Measurements from ENCODE around the gene C21orf58. TPM values are rescaled to one million over a fixed set of nuclear protein-coding genes. Genes with fewer than 3 reads are reported as not detected.

The C21orf58 gene
- total RNA-seq, 2 donors from 2014 or later: 19.6 to 37.4 TPM

DNA sequence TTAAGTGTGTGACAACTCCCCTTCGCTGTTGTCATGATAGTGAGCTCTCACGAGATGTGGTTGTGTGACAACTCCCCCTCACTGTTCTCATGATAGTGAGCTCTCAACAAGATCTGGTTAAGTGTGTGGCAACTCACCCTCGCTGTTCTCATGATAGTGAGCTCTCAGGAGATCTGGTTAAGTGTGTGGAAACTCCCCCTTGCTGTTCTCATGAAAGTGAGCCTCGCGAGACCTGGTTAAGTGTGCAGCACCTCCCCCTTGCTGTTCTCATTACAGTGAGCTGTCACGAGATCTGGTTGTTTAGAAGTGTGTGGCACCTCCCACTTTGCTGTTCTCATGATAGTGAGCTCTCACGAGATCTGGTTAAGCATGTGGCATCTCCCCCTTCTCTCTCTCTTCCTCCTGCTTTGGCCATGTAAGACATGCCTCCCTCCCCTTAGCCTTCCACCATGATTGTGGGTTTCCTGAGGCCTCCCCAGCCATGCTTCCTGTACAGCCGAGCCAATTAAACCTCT lies 70.0 kb downstream of the C21orf58 start:
- Histone ChIP-seq H3K4me1 (ENCODE audit: control insufficient read depth, insufficient read depth, low read length) (no peaks in the 10 kb centered on the region), H3K9ac (ENCODE audit: extremely low read depth, low read length, poor library complexity, severe bottlenecking) (no peak overlapping the region), H3K9me3 (ENCODE audit: control insufficient read depth, low read length) (no peaks in the 10 kb centered on the region), H3K27me3 (ENCODE audit: control insufficient read depth, insufficient read depth, low read length, poor library complexity, severe bottlenecking) (no peaks in the 10 kb centered on the region), H3K36me3 (ENCODE audit: control insufficient read depth, insufficient read depth, low read length) (peaks cover 92% of the 10 kb centered on the region), H3K27ac (ENCODE audit: low read depth, low read length) (no peak overlapping the region), H3K4me3 (ENCODE audit: low read length) (no peak overlapping the region)
- DNase-seq: no peak
- H3K36me3 Mint-ChIP-seq (ENCODE audit: low read depth): peaks cover 88% of the 10 kb centered on the region
- TF ChIP-seq CTCF (conservative IDR thresholded peaks at IDR 0.05): no peak
- no peak overlapping the region for H3K4me3 Mint-ChIP-seq
- no peaks in the 10 kb centered on the region for H3K9me3 Mint-ChIP-seq
- no peaks in the 10 kb centered on the region for H3K4me1 Mint-ChIP-seq
- WGBS, 2 experiments (ENCODE audit: insufficient coverage in 1 of 2, insufficient read length in 1 of 2): 89% methylated on average over 7 to 8 of the region's 8 CpGs
- no peaks in the 10 kb centered on the region for H3K27me3 Mint-ChIP-seq (ENCODE audit: insufficient read depth)
- H3K27ac Mint-ChIP-seq: peak overlapping the region; percentile 65

DNA sequence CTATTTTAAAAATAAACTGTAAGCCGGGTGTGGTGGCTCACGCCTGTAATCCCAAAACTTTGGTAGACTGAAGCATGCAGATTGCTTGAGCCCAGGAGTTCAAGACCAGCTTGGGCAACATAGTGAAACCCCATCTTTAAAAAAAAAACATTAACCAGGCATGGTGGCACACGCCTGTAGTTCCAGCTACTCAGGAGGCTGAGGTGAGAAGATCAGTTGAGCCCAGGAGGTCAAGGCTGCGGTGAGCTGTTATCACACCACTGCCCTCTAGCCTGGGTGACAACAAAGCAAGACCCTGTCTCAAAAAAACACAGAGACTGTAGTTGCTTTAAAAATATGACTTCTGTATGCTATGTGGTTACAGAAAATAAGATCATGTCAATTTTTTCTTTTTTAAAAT lies 70.8 kb downstream of the C21orf58 start:
- Mint-ChIP-seq H3K4me3 (no peak overlapping the region), H3K36me3 (ENCODE audit: low read depth) (peaks cover 87% of the 10 kb centered on the region), H3K27me3 (ENCODE audit: insufficient read depth) (no peaks in the 10 kb centered on the region), H3K4me1 (no peaks in the 10 kb centered on the region), H3K27ac (no peak overlapping the region), H3K9me3 (no peaks in the 10 kb centered on the region)
- Histone ChIP-seq H3K27me3 (ENCODE audit: control insufficient read depth, insufficient read depth, low read length, poor library complexity, severe bottlenecking) (no peaks in the 10 kb centered on the region), H3K9ac (ENCODE audit: extremely low read depth, low read length, poor library complexity, severe bottlenecking) (no peak overlapping the region), H3K4me3 (ENCODE audit: low read length) (no peak overlapping the region), H3K9me3 (ENCODE audit: control insufficient read depth, low read length) (no peaks in the 10 kb centered on the region), H3K4me1 (ENCODE audit: control insufficient read depth, insufficient read depth, low read length) (no peaks in the 10 kb centered on the region), H3K27ac (ENCODE audit: low read depth, low read length) (no peak overlapping the region), H3K36me3 (ENCODE audit: control insufficient read depth, insufficient read depth, low read length) (peaks cover 92% of the 10 kb centered on the region)
- 92 to 94% methylated on average over 3 to 4 of the region's 4 CpGs for WGBS, 2 experiments (ENCODE audit: insufficient coverage in 1 of 2, insufficient read length in 1 of 2)
- no peak for TF ChIP-seq CTCF (conservative IDR thresholded peaks at IDR 0.05)
- DNase-seq: no peak

Other genes with a start within 250 kb of the C21orf58 start
- gene COL6A2, start 225.8 kb downstream of the C21orf58 start, total RNA-seq: 100 to 1,000 TPM; 259 to 377 TPM
- 1 to 10 TPM; 3.5 to 4.6 TPM for gene FTCD, start 168.3 kb downstream of the C21orf58 start, total RNA-seq
- 10 to 100 TPM; 29.5 to 31.9 TPM for gene SPATC1L, start 139.4 kb downstream of the C21orf58 start, total RNA-seq
- gene LSS, start 95.1 kb downstream of the C21orf58 start, total RNA-seq: 10 to 100 TPM; 56.7 to 85.2 TPM
- gene MCM3AP, start 38.3 kb downstream of the C21orf58 start, total RNA-seq: 100 to 1,000 TPM; 120 to 161 TPM
- 10 to 100 TPM; 19.6 to 23.3 TPM for gene YBEY, start 37.5 kb downstream of the C21orf58 start, total RNA-seq
- gene PCNT, start 286 bp upstream of the C21orf58 start, total RNA-seq: 10 to 100 TPM; 40.1 to 40.7 TPM
- gene DIP2A, start 135.0 kb upstream of the C21orf58 start, total RNA-seq: 10 to 100 TPM; 51.0 to 52.2 TPM

Data from endodermal cell (in vitro differentiated cells).